Measurements from ENCODE around the gene STEAP3. TPM values are rescaled to one million over a fixed set of nuclear protein-coding genes. Genes with fewer than 3 reads are reported as not detected.
A peak's percentile ranks its signal among the peaks of the same experiment; 100 is the strongest.
"Not testable (repeated sequence)": the region's sequence is repeated elsewhere in the genome, so short reads cannot be mapped to it uniquely, and the experiment has no call there.

Gene STEAP3
- total RNA-seq, 1 donor from 2014 or later: 120 TPM

GRCh38 chr2:119260646-119261492 lies 37.2 kb downstream of the STEAP3 start:
- ATAC-seq (no peak), DNase-seq (ENCODE audit: low spot score) (no peak)

- ATAC-seq (no peak), DNase-seq (ENCODE audit: low spot score) (no peak)
Observed at GRCh38 chr2:119261493-119262225, 38.0 kb downstream of the STEAP3 start.

DNA sequence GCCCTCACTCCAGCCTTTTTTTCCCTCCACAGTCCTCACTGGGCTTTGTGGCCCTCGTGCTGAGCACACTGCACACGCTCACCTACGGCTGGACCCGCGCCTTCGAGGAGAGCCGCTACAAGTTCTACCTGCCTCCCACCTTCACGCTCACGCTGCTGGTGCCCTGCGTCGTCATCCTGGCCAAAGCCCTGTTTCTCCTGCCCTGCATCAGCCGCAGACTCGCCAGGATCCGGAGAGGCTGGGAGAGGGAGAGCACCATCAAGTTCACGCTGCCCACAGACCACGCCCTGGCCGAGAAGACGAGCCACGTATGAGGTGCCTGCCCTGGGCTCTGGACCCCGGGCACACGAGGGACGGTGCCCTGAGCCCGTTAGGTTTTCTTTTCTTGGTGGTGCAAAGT lies 39.4 kb downstream of the STEAP3 start:
- DNase-seq (ENCODE audit: low spot score) (no peak), ATAC-seq (no peak)

- ATAC-seq (no peak), DNase-seq (ENCODE audit: low spot score) (no peak)
Observed at GRCh38 chr2:119263656-119264055, 40.0 kb downstream of the STEAP3 start.

GRCh38 chr2:119264781-119265692 lies 41.4 kb downstream of the STEAP3 start:
- peak; percentile 91 for ATAC-seq
- DNase-seq (ENCODE audit: low spot score): peak; percentile 56

- ATAC-seq (no peak), DNase-seq (ENCODE audit: low spot score) (no peak)
Observed at GRCh38 chr2:119265693-119266066, 42.0 kb downstream of the STEAP3 start.

DNA sequence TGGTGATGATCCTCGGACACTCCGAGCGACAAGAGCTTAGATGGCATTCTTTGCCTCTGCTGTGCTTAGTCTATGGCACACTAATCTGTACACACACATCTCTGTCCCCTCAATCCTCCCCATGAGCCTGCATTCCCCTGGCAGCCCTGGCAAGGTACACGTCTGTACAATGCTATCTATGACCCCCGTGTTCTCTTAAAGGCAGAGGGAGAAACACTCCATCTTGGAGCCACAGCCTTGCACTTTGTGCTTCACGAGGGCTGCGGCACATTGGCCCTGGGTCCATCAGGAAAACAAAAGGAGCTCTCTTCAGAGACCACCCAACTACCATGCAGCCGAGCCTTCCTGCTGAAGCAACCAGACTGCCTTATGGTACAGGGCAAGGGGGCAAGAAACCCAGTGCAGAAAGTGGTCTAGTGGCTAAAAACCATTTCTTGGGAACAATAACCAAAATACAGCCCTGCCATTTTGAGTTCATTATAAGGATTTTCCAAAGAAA lies 42.5 kb downstream of the STEAP3 start:
- DNase-seq (ENCODE audit: low spot score) (peak; percentile 29), ATAC-seq (no peak)

GRCh38 chr2:119267604-119268003 lies 44.0 kb downstream of the STEAP3 start:
- ATAC-seq (no peak), DNase-seq (ENCODE audit: low spot score) (no peak)

DNA sequence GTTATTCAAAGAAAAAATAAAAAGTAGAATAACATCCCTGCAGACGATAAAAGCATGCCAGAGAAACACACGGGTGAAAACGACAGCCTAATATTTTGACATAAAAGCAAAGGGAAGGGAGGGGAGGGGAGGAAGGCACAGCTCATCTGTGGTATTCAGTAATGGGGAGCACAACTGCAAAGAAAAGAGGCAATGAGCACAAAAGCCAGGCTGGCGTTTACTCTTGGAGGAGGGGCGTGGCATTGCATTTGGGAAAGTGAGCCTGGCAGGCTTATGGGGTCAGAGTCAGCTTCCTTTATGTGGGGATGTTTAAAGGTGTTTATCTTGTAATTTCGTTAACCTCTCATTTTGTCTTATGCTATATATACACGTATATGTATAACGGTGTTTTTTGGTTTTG lies 53.2 kb downstream of the STEAP3 start:
- ATAC-seq (no peak), DNase-seq (ENCODE audit: low spot score) (no peak)

GRCh38 chr2:119278385-119278784 lies 54.8 kb downstream of the STEAP3 start:
- DNase-seq (ENCODE audit: low spot score); ATAC-seq: not testable (repeated sequence)

GRCh38 chr2:119278946-119279345 lies 55.3 kb downstream of the STEAP3 start:
- DNase-seq (ENCODE audit: low spot score): no peak
- ATAC-seq: no peak

DNA sequence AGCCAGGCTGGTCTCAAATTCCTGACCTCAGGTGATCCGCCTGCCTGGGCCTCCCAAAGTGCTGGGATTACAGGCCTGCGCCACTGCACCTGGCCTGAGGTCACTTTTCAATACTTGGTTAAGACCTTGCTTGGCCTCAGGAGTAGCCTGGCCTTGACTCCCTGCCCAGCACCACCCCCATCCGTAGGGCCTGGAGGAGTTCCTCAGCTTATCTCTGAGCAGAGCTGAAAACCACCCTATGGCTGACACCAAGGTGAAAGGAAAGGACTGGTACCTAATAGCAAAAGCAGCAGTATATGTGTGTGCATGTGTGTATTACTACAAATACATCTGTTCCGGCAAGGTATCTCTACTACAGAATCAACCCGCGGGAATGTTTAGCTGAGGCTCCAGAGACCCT lies 56.0 kb downstream of the STEAP3 start:
- DNase-seq (ENCODE audit: low spot score) (no peak), ATAC-seq (no peak)

GRCh38 chr2:119280680-119281079 lies 57.0 kb downstream of the STEAP3 start:
- ATAC-seq (no peak), DNase-seq (ENCODE audit: low spot score) (no peak)

DNA sequence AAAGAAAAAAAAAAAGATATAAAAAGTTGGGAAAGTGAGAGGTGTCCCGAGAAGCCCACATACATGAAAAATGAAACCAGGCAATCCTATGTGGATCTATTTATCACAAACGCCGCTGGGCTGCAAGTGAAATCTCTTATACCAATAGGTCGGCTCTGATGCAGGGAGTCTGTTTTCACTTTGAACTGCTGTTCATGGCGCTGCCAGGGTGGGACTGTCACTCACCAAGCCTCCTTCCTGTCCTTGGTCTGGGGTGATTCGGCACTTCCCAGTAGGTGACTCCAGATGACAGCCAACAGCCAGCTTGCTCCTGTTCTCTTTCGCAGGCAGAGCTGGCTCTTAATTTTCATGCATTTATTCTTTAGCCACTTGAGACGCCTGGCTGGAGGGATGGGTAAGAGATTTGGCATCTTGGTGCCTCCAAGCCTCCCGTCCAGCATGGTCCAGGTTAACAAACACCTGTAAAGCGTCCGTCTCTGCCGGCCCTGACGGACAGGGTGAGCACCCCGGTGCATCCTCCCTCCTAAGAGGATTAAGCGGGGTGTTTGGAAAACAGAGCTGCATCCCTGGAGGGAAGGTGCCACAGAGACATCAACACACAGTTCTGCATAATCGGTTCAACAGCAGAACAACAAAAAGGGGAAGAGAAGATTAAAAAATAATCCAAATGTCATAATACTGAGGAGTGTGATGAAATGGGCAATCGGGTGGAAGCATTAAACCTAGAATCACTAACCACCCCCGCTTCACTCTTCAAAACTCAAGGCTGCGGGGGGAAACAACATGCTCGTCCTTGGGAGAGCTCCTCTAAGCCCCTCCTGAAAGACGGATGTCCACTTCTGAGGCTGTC lies 58.7 kb downstream of the STEAP3 start:
- DNase-seq (ENCODE audit: low spot score) (no peak), ATAC-seq (no peak)

DNA sequence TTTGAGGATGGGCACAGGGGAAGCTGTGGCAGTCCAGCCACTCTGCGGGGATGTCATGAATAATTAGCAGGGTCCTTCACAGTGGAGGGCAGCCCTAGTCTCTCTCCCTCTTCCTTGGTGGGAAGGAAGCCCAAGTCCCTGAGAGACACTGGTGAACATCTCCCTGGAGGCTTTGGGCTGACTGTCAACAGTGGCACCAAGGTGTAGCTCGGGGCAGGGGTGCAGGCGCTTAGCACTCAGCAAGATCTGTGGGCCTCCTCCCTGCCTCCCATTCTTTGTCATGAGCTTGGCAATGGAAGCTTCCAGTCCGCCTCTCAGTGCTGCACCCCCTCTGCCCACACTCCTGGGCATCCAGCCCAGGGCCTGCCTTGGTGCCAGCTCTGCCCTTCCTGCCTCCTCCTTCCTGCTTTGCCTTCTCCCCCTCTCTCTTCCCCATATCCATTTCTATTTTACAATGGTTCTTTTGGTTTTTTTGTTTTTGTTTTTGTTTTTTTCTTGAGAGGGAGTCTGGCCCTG lies 59.4 kb downstream of the STEAP3 start:
- DNase-seq (ENCODE audit: low spot score) (no peak), ATAC-seq (peak; percentile 54)

GRCh38 chr2:119283873-119284331 lies 60.3 kb downstream of the STEAP3 start:
- DNase-seq (ENCODE audit: low spot score) (peak; percentile 79), ATAC-seq (peak; percentile 94)

- no peak for DNase-seq (ENCODE audit: low spot score)
- no peak for ATAC-seq
Observed at GRCh38 chr2:119286661-119287060, 63.0 kb downstream of the STEAP3 start.

- ATAC-seq (no peak), DNase-seq (ENCODE audit: low spot score) (no peak)
Observed at GRCh38 chr2:119288576-119288975, 64.9 kb downstream of the STEAP3 start.

- no peak for ATAC-seq
- no peak for DNase-seq (ENCODE audit: low spot score)
Observed at GRCh38 chr2:119289093-119289492, 65.5 kb downstream of the STEAP3 start.

GRCh38 chr2:119289642-119290041 lies 66.0 kb downstream of the STEAP3 start:
- ATAC-seq (no peak), DNase-seq (ENCODE audit: low spot score) (no peak)

All from left lobe of liver (tissue), 2 donors.